Measurements from ENCODE around the gene ECM2.

Gene ECM2

DNA sequence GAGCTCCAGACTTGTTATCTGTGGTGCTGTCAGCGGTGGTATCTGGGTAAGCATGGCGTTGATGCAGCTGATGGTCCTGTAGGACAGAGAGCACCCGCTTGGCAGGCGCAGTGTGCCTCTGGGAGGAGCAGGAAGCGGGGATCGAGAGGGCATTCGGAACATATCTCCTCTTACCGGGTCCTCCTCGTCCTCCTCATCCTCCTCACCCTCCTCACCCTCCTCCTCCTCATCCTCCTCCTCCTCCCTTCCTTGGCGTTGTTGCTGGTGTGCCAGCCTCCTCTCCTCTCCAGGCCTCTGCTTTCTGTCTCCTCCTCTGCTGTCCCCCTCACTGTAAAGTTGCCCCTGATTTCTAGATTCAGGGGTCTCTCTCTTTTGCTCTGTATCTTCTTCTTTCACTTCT, 21.2 kb downstream of the ECM2 start:
- Histone ChIP-seq H2AFZ (ENCODE audit: low read length) (no peak overlapping the region), H4K20me1 (ENCODE audit: insufficient read depth, low read length) (no peaks in the 10 kb centered on the region), H3K27ac (ENCODE audit: low read depth, low read length, poor library complexity, severe bottlenecking) (no peak overlapping the region), H3K4me3 (ENCODE audit: low read depth, low read length, poor library complexity, severe bottlenecking) (no peak overlapping the region), H3K27me3 (ENCODE audit: insufficient read depth, low read length) (no peaks in the 10 kb centered on the region), H3K79me2 (ENCODE audit: insufficient read depth, low read length) (no peaks in the 10 kb centered on the region), H3K9ac (ENCODE audit: low read length) (no peak overlapping the region), H3K4me1 (ENCODE audit: insufficient read depth, low read length, severe bottlenecking) (no peaks in the 10 kb centered on the region), H3K4me2 (ENCODE audit: low read length) (no peak overlapping the region), H3K36me3 (ENCODE audit: insufficient read depth, low read length) (no peaks in the 10 kb centered on the region), H3F3A (ENCODE audit: insufficient read depth, low read length) (no peaks in the 10 kb centered on the region), H3K9me3 (ENCODE audit: low read length) (no peaks in the 10 kb centered on the region), H3K9me2 (ENCODE audit: low read depth, low read length) (no peaks in the 10 kb centered on the region)
- TF ChIP-seq CTCF (IDR thresholded peaks at IDR 0.05; ENCODE audit: low read length) = no peak
- no peak for TF ChIP-seq EZH2 (IDR thresholded peaks at IDR 0.05; ENCODE audit: borderline replicate concordance, low read length)

DNA sequence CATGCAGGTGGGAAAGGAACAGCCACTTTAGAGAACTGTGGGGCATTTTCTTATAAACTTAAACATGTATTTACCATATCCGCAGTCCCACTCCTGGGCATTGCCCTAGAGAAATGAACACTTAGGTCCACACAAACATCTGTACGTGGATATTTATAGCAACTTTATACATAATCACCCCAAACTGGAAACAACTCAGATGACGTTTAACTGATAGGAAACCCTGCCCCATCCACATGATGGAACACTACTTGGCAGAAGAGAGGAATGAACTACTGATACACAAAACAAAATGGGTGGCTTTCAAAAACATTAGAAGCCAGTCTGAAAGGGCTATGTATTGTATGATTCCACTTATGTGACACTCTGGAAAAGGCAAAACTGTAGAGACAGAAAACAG, 22.4 kb downstream of the ECM2 start:
- no peak overlapping the region for H3K27ac ChIP-seq (ENCODE audit: low read depth, low read length, poor library complexity, severe bottlenecking)
- no peak for TF ChIP-seq EZH2 (IDR thresholded peaks at IDR 0.05; ENCODE audit: borderline replicate concordance, low read length)
- TF ChIP-seq CTCF (IDR thresholded peaks at IDR 0.05; ENCODE audit: low read length) = no peak
- H3K9ac ChIP-seq (ENCODE audit: low read length) = no peak overlapping the region
- H3K9me2 ChIP-seq (ENCODE audit: low read depth, low read length) = no peaks in the 10 kb centered on the region
- no peak overlapping the region for H2AFZ ChIP-seq (ENCODE audit: low read length)
- H3F3A ChIP-seq (ENCODE audit: insufficient read depth, low read length) = no peaks in the 10 kb centered on the region
- no peaks in the 10 kb centered on the region for H3K4me1 ChIP-seq (ENCODE audit: insufficient read depth, low read length, severe bottlenecking)
- H4K20me1 ChIP-seq (ENCODE audit: insufficient read depth, low read length) = no peaks in the 10 kb centered on the region
- no peak overlapping the region for H3K4me3 ChIP-seq (ENCODE audit: low read depth, low read length, poor library complexity, severe bottlenecking)
- H3K79me2 ChIP-seq (ENCODE audit: insufficient read depth, low read length) = no peaks in the 10 kb centered on the region
- H3K4me2 ChIP-seq (ENCODE audit: low read length) = no peak overlapping the region
- H3K27me3 ChIP-seq (ENCODE audit: insufficient read depth, low read length) = no peaks in the 10 kb centered on the region
- no peaks in the 10 kb centered on the region for H3K36me3 ChIP-seq (ENCODE audit: insufficient read depth, low read length)
- no peaks in the 10 kb centered on the region for H3K9me3 ChIP-seq (ENCODE audit: low read length)

DNA sequence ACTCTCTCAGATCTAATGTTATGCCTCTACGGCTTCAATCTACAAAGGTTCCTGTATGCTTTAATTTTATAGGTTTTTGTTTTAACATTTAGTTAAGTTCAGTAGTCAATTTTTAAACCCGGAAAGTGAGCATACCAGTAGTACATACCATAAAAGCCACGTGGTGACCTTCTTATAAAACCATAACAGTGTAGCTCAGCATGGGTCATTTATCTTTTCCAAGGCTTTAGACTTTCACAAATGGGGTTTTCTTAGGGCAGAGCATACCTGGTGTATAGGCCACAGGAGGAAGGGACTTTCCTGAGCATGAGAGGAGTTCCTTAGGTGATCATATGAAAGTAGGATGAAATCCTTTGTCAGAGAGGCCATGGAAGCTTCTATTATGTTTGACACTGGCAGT, 23.2 kb downstream of the ECM2 start:
- Histone ChIP-seq H3K27ac (ENCODE audit: low read depth, low read length, poor library complexity, severe bottlenecking) (no peak overlapping the region), H3K4me2 (ENCODE audit: low read length) (no peak overlapping the region), H3K9me3 (ENCODE audit: low read length) (no peaks in the 10 kb centered on the region), H3K4me1 (ENCODE audit: insufficient read depth, low read length, severe bottlenecking) (no peaks in the 10 kb centered on the region), H3K27me3 (ENCODE audit: insufficient read depth, low read length) (no peaks in the 10 kb centered on the region), H3K9me2 (ENCODE audit: low read depth, low read length) (no peaks in the 10 kb centered on the region), H2AFZ (ENCODE audit: low read length) (no peak overlapping the region), H3K36me3 (ENCODE audit: insufficient read depth, low read length) (no peaks in the 10 kb centered on the region), H3K4me3 (ENCODE audit: low read depth, low read length, poor library complexity, severe bottlenecking) (no peak overlapping the region), H4K20me1 (ENCODE audit: insufficient read depth, low read length) (no peaks in the 10 kb centered on the region), H3K79me2 (ENCODE audit: insufficient read depth, low read length) (no peaks in the 10 kb centered on the region), H3F3A (ENCODE audit: insufficient read depth, low read length) (no peaks in the 10 kb centered on the region), H3K9ac (ENCODE audit: low read length) (no peak overlapping the region)
- no peak for TF ChIP-seq CTCF (IDR thresholded peaks at IDR 0.05; ENCODE audit: low read length)
- no peak for TF ChIP-seq EZH2 (IDR thresholded peaks at IDR 0.05; ENCODE audit: borderline replicate concordance, low read length)
